GM20000 (cell line): ENCODE data around the gene USP17L30.
"Not testable (repeated sequence)": the region's sequence is repeated elsewhere in the genome, so short reads cannot be mapped to it uniquely, and the experiment has no call there.

Experiments used
- DNase-seq: peaks from one replicate; pipeline ENCODE4 v3.0.0; 2012; ENCODE audit warnings: low spot score
- TF ChIP-seq, protein P1 (sequence below): IDR thresholded peaks from 2 replicates; pipeline ENCODE4 v1.5.1; 2012; ENCODE audit warnings: mild to moderate bottlenecking, control low read depth; ENCODE audit errors: extremely low read depth, missing control alignments

Gene USP17L30, protein sequence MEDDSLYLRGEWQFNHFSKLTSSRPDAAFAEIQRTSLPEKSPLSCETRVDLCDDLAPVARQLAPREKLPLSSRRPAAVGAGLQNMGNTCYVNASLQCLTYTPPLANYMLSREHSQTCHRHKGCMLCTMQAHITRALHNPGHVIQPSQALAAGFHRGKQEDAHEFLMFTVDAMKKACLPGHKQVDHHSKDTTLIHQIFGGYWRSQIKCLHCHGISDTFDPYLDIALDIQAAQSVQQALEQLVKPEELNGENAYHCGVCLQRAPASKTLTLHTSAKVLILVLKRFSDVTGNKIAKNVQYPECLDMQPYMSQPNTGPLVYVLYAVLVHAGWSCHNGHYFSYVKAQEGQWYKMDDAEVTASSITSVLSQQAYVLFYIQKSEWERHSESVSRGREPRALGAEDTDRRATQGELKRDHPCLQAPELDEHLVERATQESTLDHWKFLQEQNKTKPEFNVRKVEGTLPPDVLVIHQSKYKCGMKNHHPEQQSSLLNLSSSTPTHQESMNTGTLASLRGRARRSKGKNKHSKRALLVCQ

DNA sequence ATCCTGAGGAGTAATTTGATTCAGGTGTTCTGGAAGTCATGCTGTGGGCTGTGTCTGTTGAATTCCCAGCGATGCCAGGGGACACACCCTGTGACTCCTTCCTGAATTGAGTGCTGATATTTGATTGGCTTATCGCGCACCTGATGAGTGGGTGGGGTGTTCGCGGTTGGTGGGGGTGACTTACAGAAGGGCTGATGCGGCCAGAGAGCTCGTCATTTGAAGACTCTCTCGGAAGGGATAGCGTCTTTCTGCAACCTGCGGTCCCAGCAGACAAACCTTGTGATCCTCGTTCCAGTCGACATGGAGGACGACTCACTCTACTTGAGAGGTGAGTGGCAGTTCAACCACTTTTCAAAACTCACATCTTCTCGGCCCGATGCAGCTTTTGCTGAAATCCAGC is at the start of gene USP17L30:
USP17L30 (plus strand) TSS at position 301 of the 400 bp plus-strand sequence; CDS start at position 301, 0 bp downstream.
- DNase-seq, result not testable (repeated sequence)

DNA sequence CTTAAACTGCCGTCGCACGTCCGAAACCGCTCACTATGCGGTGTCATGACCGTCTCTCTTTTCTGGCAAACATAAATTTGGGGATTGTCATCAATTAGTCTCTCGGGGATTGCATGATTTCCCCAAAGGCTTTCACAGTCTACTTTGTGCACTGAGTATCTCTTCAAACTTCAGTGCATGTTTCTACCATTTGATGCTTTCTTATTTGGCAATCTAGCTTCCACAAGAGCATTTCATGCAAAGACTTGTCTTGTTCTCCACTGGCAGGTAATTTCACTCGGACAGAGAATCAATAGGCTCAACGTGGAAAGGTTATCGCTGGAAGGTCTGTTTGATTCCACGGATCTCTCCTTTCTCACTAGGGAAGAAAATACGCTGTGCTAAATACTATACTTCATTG is 38.7 kb upstream of the USP17L30 start:
- not testable (repeated sequence) for DNase-seq

DNA sequence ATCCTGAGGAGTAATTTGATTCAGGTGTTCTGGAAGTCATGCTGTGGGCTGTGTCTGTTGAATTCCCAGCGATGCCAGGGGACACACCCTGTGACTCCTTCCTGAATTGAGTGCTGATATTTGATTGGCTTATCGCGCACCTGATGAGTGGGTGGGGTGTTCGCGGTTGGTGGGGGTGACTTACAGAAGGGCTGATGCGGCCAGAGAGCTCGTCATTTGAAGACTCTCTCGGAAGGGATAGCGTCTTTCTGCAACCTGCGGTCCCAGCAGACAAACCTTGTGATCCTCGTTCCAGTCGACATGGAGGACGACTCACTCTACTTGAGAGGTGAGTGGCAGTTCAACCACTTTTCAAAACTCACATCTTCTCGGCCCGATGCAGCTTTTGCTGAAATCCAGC is 38.1 kb upstream of the USP17L30 start, which contains the start of gene USP17L24:
USP17L24 (plus strand) TSS at position 301 of the 400 bp plus-strand sequence; CDS start at position 301, 0 bp downstream.
- DNase-seq, result not testable (repeated sequence)

DNA sequence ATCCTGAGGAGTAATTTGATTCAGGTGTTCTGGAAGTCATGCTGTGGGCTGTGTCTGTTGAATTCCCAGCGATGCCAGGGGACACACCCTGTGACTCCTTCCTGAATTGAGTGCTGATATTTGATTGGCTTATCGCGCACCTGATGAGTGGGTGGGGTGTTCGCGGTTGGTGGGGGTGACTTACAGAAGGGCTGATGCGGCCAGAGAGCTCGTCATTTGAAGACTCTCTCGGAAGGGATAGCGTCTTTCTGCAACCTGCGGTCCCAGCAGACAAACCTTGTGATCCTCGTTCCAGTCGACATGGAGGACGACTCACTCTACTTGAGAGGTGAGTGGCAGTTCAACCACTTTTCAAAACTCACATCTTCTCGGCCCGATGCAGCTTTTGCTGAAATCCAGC is 33.3 kb upstream of the USP17L30 start, which contains the start of gene USP17L25:
USP17L25 (plus strand) TSS at position 301 of the 400 bp plus-strand sequence; CDS start at position 301, 0 bp downstream.
- not testable (repeated sequence) for DNase-seq

DNA sequence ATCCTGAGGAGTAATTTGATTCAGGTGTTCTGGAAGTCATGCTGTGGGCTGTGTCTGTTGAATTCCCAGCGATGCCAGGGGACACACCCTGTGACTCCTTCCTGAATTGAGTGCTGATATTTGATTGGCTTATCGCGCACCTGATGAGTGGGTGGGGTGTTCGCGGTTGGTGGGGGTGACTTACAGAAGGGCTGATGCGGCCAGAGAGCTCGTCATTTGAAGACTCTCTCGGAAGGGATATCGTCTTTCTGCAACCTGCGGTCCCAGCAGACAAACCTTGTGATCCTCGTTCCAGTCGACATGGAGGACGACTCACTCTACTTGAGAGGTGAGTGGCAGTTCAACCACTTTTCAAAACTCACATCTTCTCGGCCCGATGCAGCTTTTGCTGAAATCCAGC is 28.6 kb upstream of the USP17L30 start, which contains the start of gene USP17L26:
USP17L26 (plus strand) TSS at position 301 of the 400 bp plus-strand sequence; CDS start at position 301, 0 bp downstream.
- DNase-seq, result not testable (repeated sequence)

DNA sequence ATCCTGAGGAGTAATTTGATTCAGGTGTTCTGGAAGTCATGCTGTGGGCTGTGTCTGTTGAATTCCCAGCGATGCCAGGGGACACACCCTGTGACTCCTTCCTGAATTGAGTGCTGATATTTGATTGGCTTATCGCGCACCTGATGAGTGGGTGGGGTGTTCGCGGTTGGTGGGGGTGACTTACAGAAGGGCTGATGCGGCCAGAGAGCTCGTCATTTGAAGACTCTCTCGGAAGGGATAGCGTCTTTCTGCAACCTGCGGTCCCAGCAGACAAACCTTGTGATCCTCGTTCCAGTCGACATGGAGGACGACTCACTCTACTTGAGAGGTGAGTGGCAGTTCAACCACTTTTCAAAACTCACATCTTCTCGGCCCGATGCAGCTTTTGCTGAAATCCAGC is 23.8 kb upstream of the USP17L30 start, which contains the start of gene USP17L5:
USP17L5 (plus strand) TSS at position 301 of the 400 bp plus-strand sequence; CDS start at position 301, 0 bp downstream.
- not testable (repeated sequence) for DNase-seq

DNA sequence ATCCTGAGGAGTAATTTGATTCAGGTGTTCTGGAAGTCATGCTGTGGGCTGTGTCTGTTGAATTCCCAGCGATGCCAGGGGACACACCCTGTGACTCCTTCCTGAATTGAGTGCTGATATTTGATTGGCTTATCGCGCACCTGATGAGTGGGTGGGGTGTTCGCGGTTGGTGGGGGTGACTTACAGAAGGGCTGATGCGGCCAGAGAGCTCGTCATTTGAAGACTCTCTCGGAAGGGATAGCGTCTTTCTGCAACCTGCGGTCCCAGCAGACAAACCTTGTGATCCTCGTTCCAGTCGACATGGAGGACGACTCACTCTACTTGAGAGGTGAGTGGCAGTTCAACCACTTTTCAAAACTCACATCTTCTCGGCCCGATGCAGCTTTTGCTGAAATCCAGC is 19.1 kb upstream of the USP17L30 start, which contains the start of gene USP17L27:
USP17L27 (plus strand) TSS at position 301 of the 400 bp plus-strand sequence; CDS start at position 301, 0 bp downstream.
- DNase-seq, result not testable (repeated sequence)

DNA sequence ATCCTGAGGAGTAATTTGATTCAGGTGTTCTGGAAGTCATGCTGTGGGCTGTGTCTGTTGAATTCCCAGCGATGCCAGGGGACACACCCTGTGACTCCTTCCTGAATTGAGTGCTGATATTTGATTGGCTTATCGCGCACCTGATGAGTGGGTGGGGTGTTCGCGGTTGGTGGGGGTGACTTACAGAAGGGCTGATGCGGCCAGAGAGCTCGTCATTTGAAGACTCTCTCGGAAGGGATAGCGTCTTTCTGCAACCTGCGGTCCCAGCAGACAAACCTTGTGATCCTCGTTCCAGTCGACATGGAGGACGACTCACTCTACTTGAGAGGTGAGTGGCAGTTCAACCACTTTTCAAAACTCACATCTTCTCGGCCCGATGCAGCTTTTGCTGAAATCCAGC is 14.3 kb upstream of the USP17L30 start, which contains the start of gene USP17L28:
USP17L28 (plus strand) TSS at position 301 of the 400 bp plus-strand sequence; CDS start at position 301, 0 bp downstream.
- DNase-seq, result not testable (repeated sequence)

DNA sequence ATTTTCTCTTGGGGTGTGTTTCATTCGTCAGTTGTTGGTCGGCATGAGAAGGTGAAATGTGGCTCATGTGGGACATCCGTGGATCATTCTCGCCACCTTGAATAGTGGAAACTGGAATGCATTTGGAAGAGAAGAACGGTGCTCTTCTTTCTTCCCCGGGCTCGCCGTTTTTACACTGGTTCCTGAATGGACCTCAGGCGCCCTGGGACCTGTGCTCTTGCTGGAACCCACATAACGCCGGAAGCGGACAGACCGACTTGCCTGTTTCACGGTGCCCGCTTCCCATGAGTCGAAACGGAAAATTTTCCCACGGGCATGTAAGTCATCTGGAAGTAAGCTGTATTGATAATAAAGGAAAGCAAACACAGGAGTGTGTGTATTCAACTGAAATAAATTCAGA is 12.1 kb upstream of the USP17L30 start:
- DNase-seq, result not testable (repeated sequence)

DNA sequence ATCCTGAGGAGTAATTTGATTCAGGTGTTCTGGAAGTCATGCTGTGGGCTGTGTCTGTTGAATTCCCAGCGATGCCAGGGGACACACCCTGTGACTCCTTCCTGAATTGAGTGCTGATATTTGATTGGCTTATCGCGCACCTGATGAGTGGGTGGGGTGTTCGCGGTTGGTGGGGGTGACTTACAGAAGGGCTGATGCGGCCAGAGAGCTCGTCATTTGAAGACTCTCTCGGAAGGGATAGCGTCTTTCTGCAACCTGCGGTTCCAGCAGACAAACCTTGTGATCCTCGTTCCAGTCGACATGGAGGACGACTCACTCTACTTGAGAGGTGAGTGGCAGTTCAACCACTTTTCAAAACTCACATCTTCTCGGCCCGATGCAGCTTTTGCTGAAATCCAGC is 9.6 kb upstream of the USP17L30 start, which contains the start of gene USP17L29:
USP17L29 (plus strand) TSS at position 301 of the 400 bp plus-strand sequence; CDS start at position 301, 0 bp downstream.
- not testable (repeated sequence) for DNase-seq

DNA sequence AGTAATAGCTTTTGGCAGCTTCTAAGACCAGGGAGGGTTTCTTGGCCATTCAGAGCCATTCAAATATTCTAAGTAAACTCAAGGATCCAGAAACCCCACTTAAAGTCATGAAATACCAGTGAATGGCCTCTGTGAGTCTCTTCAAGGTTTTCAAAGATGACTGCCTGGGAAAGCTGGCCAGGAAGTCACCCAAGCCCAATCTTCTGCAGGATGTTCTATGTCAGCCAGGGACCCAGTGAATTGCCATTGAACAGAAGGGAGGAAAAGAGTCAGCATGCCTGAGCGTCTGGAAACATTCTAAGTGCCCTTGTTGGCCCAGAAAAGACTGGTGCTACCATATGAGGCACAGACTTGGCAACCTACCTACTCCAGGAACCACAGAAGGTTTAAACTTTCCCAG is 17.0 kb downstream of the USP17L30 start:
- not testable (repeated sequence) for DNase-seq

DNA sequence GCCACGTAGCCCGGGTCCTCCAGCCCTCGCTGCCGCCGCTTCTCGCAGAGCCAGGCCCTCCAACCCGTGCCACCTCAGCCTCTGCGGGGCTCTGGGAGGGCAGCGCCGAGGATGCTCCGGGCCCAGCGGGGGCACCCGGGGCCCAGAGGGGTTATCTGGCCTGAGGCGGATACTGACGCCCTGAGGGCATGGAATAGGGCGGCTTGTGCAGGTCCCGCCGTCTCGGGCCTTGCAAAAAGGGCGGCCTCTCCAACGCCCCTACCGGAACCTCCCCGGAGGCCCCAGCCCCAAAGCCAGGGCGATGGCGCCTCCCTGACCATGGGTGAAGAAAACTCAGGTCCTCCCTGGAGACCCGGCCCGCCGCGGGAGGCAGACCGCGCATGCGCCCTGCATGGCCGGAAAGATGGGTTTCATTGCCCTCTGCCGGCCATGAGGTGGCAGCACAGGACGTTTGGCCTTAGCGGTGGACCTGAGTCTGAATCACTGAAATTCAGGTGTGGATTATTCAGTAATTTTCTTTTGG is 18.1 kb downstream of the USP17L30 start:
- DNase-seq, result not testable (repeated sequence)

DNA sequence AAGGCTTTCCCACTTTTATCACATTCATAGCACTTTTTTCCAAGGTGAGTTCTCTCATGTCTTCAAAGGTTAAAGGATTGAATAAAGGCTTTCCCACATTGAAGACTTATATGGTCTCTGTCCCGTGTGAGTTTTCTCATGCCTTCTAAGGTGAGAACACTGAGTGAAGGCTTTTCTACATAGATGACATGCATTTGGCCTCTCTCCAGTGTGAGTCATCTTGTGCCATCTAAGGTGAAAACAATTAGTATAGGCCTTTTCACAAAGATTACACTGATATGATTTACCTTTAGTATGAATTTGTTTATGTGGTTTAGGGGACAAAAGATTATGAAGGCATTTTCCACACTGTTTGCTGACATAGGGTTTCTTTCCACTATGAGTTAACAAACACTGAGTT is 21.2 kb downstream of the USP17L30 start:
- TF ChIP-seq, protein P1, sequence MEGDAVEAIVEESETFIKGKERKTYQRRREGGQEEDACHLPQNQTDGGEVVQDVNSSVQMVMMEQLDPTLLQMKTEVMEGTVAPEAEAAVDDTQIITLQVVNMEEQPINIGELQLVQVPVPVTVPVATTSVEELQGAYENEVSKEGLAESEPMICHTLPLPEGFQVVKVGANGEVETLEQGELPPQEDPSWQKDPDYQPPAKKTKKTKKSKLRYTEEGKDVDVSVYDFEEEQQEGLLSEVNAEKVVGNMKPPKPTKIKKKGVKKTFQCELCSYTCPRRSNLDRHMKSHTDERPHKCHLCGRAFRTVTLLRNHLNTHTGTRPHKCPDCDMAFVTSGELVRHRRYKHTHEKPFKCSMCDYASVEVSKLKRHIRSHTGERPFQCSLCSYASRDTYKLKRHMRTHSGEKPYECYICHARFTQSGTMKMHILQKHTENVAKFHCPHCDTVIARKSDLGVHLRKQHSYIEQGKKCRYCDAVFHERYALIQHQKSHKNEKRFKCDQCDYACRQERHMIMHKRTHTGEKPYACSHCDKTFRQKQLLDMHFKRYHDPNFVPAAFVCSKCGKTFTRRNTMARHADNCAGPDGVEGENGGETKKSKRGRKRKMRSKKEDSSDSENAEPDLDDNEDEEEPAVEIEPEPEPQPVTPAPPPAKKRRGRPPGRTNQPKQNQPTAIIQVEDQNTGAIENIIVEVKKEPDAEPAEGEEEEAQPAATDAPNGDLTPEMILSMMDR, result no peak
- no peak for DNase-seq

DNA sequence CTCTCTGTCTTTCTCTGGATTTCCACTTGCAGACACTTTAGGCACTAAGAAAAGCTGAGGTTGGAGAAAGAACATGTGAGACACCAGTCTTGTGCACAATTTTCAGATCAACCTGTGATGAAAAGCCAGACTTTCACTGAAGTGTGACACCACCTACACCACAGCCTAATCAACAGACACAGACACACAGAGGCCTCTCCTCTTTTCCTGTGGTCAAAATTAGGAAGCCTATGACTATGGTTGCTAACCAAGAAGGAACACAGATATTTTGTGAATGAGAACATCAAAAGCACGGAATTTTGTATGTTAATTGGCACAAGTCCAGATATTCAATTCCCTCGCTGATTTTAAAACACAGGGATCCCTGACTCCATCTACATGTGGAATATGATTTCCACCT is 26.1 kb downstream of the USP17L30 start:
- DNase-seq, result not testable (repeated sequence)

DNA sequence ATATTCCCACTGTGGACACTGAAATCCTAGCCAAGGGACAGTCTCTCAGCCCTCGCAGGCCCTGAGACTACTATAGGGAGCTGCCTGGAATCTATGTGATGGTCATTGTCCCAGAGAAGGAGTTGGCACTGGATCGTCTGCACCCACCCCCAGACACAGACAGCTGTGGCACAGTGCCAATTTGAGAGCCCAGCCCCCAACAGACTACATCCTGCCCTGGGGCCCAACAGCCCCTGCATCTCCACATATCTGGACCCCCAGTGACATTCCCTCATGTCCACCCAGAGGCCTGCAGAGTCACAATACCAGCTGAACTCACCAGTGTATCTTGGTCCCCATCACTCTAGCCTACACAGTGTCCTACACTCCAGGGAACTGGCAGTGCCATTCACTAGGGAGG is 42.8 kb downstream of the USP17L30 start:
- not testable (repeated sequence) for DNase-seq

DNA sequence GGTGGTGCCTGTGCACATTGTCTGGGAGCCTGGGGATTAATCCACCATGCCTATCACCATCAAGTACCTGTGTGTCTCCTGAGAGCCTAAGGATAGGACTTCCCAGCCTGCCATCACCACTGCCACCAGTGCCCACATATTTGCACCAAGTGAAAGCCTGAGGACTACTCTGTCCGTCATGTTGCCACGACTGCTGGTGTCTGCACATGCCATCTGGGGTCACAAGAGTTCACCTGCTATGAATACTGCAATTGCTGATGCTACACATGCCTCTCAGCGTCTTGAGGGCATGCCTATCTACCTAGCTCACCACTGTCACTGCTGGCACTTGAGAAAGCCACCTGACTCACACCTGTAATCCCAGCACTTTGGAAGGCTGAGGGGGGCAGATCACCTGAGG is 43.6 kb downstream of the USP17L30 start:
- not testable (repeated sequence) for DNase-seq
